HepG2 (cell line): ENCODE results near the gene FGF21. TPM values are rescaled to one million over a fixed set of nuclear protein-coding genes. Genes with fewer than 3 reads are reported as not detected.

Source experiments
- ATAC-seq: fragments of 200-7000 bp; cut with Tn5 transposase; 3 replicates; pipeline ENCODE4 v1.9.1; 2020; ENCODE audit warnings: mild to moderate bottlenecking, moderate library complexity
- BruUV-seq: library from RNA; stranded (reverse); fragments of 400-500 nt; replicated peaks from 2 replicates; lab custom pipeline; 2021; lab: Mats Ljungman, UMichigan
- CTCF ChIA-PET: fragments of 300-600 bp; formaldehyde crosslinking; extraction: SDS; loops from one replicate; lab custom pipeline; 2021; ENCODE audit warnings: low total read pairs, inconsistent platforms, low intra/inter-chr PET ratio; lab: Yijun Ruan, JAX
- POLR2A ChIA-PET: fragments of 350-600 bp; sonication (Branson Sonifier 250); formaldehyde crosslinking; loops from one replicate; lab custom pipeline; 2020; ENCODE audit warnings: antibody characterized with exemption, inconsistent platforms; lab: Yijun Ruan, JAX
- DNase-seq: peaks from one replicate; pipeline ENCODE4 v3.0.0-alpha.2; 2015; ENCODE audit warnings: low spot score
- FAIRE-seq: peaks from 3 replicates; lab custom pipeline; 2011; peaks lifted over from hg19 to GRCh38; lab: Jason Lieb, UNC
- H2AFZ ChIP-seq: one replicate; pipeline ENCODE4 v1.6.1; 2011; ENCODE audit warnings: low read length, inconsistent platforms
- H3K27ac ChIP-seq: fragments of 300-600 bp; 3 replicates; pipeline ENCODE4 v1.8.0; 2011; ENCODE audit warnings: mixed run types, mild to moderate bottlenecking, mixed read lengths, low read length, inconsistent platforms; ENCODE audit not compliant: insufficient read depth; ENCODE audit errors: extremely low read length
- H3K27me3 ChIP-seq, 2 experiments: fragments of 200-600 bp in 1 of 2; 2 replicates in 1 of 2; 3 replicates in 1 of 2; pipeline versions ENCODE4 v1.6.0 to v1.8.0; 2011; ENCODE audit warnings: low read length in 2 of 2, mild to moderate bottlenecking in 2 of 2, moderate library complexity in 2 of 2, inconsistent platforms in 1 of 2; ENCODE audit not compliant: insufficient read depth in 2 of 2, control insufficient read depth in 1 of 2
- H3K36me3 ChIP-seq, 2 experiments: fragments of 200-600 bp in 1 of 2; replicated peaks in 1 of 2; 2 replicates in 1 of 2; 3 replicates in 1 of 2; pipeline versions ENCODE4 v1.5.1 to v1.8.0; 2011; ENCODE audit warnings: low read length in 2 of 2, inconsistent platforms in 1 of 2; ENCODE audit not compliant: insufficient read depth in 2 of 2, control insufficient read depth in 1 of 2
- H3K4me1 ChIP-seq: 2 replicates; pipeline ENCODE4 v1.5.1; 2012; ENCODE audit warnings: low read length, inconsistent platforms; ENCODE audit not compliant: insufficient read depth
- H3K4me2 ChIP-seq: 2 replicates; pipeline ENCODE4 v1.6.0; 2011; ENCODE audit warnings: low read depth, low read length, inconsistent platforms
- H3K4me3 ChIP-seq, 3 experiments: fragments of 200-600 bp in 1 of 3; sonication (generic), shearing (Covaris generic) in 1 of 3; replicated peaks in 1 of 3; 2 replicates each; pipeline ENCODE4 v1.5.1; 2011 to 2016; ENCODE audit warnings: low read length in 3 of 3, inconsistent platforms in 2 of 3, low read depth in 2 of 3, mild to moderate bottlenecking in 2 of 3, control low read depth in 1 of 3, mixed read lengths in 1 of 3; ENCODE audit not compliant: insufficient read depth in 1 of 3
- H3K79me2 ChIP-seq: one replicate; pipeline ENCODE4 v1.6.1; 2011; ENCODE audit warnings: low read length, inconsistent platforms; ENCODE audit not compliant: insufficient read depth
- H3K9ac ChIP-seq: 2 replicates; pipeline ENCODE4 v1.6.0; 2011; ENCODE audit warnings: mild to moderate bottlenecking, low read depth, low read length, inconsistent platforms; ENCODE audit not compliant: insufficient read depth
- H3K9me3 ChIP-seq: 2 replicates; pipeline ENCODE4 v1.5.1; 2012; ENCODE audit warnings: mild to moderate bottlenecking, low read length
- H4K20me1 ChIP-seq: 2 replicates; pipeline ENCODE4 v1.6.0; 2011; ENCODE audit warnings: inconsistent platforms, mild to moderate bottlenecking, low read length, moderate library complexity; ENCODE audit not compliant: insufficient read depth
- CERS6 ChIP-seq: sonication (generic); formaldehyde crosslinking; IDR thresholded peaks from 2 replicates; pipeline ENCODE4 v1.5.0; 2020; ENCODE audit warnings: missing genetic modification reagents
- FOXK2 ChIP-seq: fragments of 450-650 bp; IDR thresholded peaks from 2 replicates; pipeline ENCODE4 v1.6.1; 2016
- JUNB ChIP-seq: sonication (generic); formaldehyde crosslinking; IDR thresholded peaks from 2 replicates; pipeline ENCODE4 v1.8.0; 2022; ENCODE audit warnings: missing genetic modification reagents, mild to moderate bottlenecking, borderline replicate concordance
- NCOA1 ChIP-seq: sonication (generic); formaldehyde crosslinking; IDR thresholded peaks from 2 replicates; pipeline ENCODE4 v1.9.0; 2021; ENCODE audit warnings: missing genetic modification reagents
- NFE2L1 ChIP-seq: sonication (generic); formaldehyde crosslinking; IDR thresholded peaks from 2 replicates; pipeline ENCODE4 v1.4.0; 2020; ENCODE audit warnings: missing genetic modification reagents, mild to moderate bottlenecking, borderline replicate concordance
- SUZ12 ChIP-seq: fragments of 150-350 bp; IDR thresholded peaks from 2 replicates; pipeline ENCODE4 v1.6.1; 2014; ENCODE audit warnings: low read depth, low read length
- TFAP4 ChIP-seq: sonication (generic); IDR thresholded peaks from 2 replicates; pipeline ENCODE4 v1.6.1; 2016; ENCODE audit warnings: low read depth, borderline replicate concordance
- YEATS4 ChIP-seq: sonication (generic); formaldehyde crosslinking; IDR thresholded peaks from 2 replicates; pipeline ENCODE4 v1.4.0; 2020; ENCODE audit warnings: missing genetic modification reagents, borderline replicate concordance
- ZBTB26 ChIP-seq: IDR thresholded peaks from 2 replicates; pipeline ENCODE4 v1.6.1; 2016; ENCODE audit warnings: missing compliant biosample characterization, missing genetic modification reagents, borderline replicate concordance
- ZNF260 ChIP-seq: sonication (generic); formaldehyde crosslinking; IDR thresholded peaks from 2 replicates; pipeline ENCODE4 v1.4.0; 2020; ENCODE audit warnings: missing genetic modification reagents, low read depth, mild to moderate bottlenecking, borderline replicate concordance
- ZNF503 ChIP-seq: sonication (generic); formaldehyde crosslinking; IDR thresholded peaks from 2 replicates; pipeline ENCODE4 v1.4.0; 2020; ENCODE audit warnings: missing genetic modification reagents
- ZNF512 ChIP-seq: sonication (generic); formaldehyde crosslinking; IDR thresholded peaks from 2 replicates; pipeline ENCODE4 v1.4.0; 2020; ENCODE audit warnings: mild to moderate bottlenecking, missing genetic modification reagents
- ZNF598 ChIP-seq: sonication (generic); formaldehyde crosslinking; IDR thresholded peaks from 2 replicates; pipeline ENCODE4 v1.5.1; 2020; ENCODE audit warnings: mild to moderate bottlenecking, missing genetic modification reagents, borderline replicate concordance
- ZNF766 ChIP-seq: sonication (generic); formaldehyde crosslinking; IDR thresholded peaks from 2 replicates; pipeline ENCODE4 v1.5.0; 2020; ENCODE audit warnings: missing genetic modification reagents, borderline replicate concordance
- ZNF773 ChIP-seq: sonication (generic); formaldehyde crosslinking; IDR thresholded peaks from 2 replicates; pipeline ENCODE4 v1.4.0; 2020; ENCODE audit warnings: missing genetic modification reagents, borderline replicate concordance
- ZNF850 ChIP-seq: sonication (generic); formaldehyde crosslinking; conservative IDR thresholded peaks from 2 replicates; pipeline ENCODE4 v1.9.0; 2021; ENCODE audit warnings: mild to moderate bottlenecking, missing genetic modification reagents
- WGBS: methylation state at CpG from one replicate; pipeline ENCODE4 v1.1.6; 2017; ENCODE audit warnings: low lambda C conversion rate; 5-methylcytosine and 5-hydroxymethylcytosine counted together
- in situ Hi-C: cut with HindIII; loops from 2 replicates; pipeline ENCODE4 v1.10.0; 2017; ENCODE audit warnings: low pct_unique_long_range_greater_than_20kb; ENCODE audit not compliant: extremely low pct_ligation_motif_present
- intact Hi-C: fragments of 100-400 bp; cut with micrococcal nuclease; formaldehyde crosslinking; loops from one replicate; pipeline ENCODE4 v1.10.0; 2022; ENCODE audit not compliant: unreplicated experiment
- polyA plus RNA-seq, 8 experiments: library from polyadenylated mRNA; depleted of rRNA in 3 of 8; stranded (reverse) in 7 of 8; unstranded in 1 of 8; fragments of >200 nt; fragmentation: Illumina TruSeq in 4 of 8; extraction: Trizol in 4 of 8; gene quantifications; 2 replicates each; pipeline versions ENCODE4 v1.2.1 to v1.2.3, GENCODE V29; 2011 to 2016; ENCODE audit warnings: low read depth in 4 of 8, missing spikeins in 1 of 8, mixed read lengths in 1 of 8; ENCODE audit not compliant: insufficient read depth in 1 of 8
- total RNA-seq, 5 experiments: library from RNA; depleted of rRNA; stranded (reverse); fragments of >200 nt; fragmentation: Illumina TruSeq; extraction: Trizol; gene quantifications; 2 replicates each; pipeline ENCODE4 v1.2.3, GENCODE V29; 2016; ENCODE audit warnings: low read depth in 1 of 5

FGF21 gene
- total and polyA plus RNA-seq, 2 of the 13 experiments (the other 11 are each of a cell fraction or from before 2014, with no cell fraction given): 0.17 TPM; not detected in 1

GRCh38 chr19:48777720-48778119 is 22.4 kb downstream of the FGF21 start:
- Histone ChIP-seq H4K20me1 (no peaks in the 10 kb centered on the region), H3K4me2 (no peak overlapping the region), H3K27me3 (no peaks in the 10 kb centered on the region; a peak in 1 of 5 replicates), H3K4me1 (peaks cover 61% of the 10 kb centered on the region), H3K9ac (no peak overlapping the region), H2AFZ (no peak overlapping the region), H3K9me3 (no peaks in the 10 kb centered on the region), H3K27ac (no peak overlapping the region), H3K4me3 (no peak overlapping the region), H3K36me3 (no peaks in the 10 kb centered on the region), H3K79me2 (no peaks in the 10 kb centered on the region)
- no peak for FAIRE-seq
- POLR2A ChIA-PET: no interaction called here
- WGBS: 93% methylated on average over 3 of the region's 12 CpGs
- in situ Hi-C loops (no loop called here), intact Hi-C loops (no loop called here)
- ATAC-seq: no peak
- no peak for TF ChIP-seq CERS6 (CRISPR knock-in tag)
- no peak for TF ChIP-seq ZBTB26 (CRISPR knock-in tag)
- TF ChIP-seq TFAP4: no peak
- no peak for TF ChIP-seq ZNF773 (CRISPR knock-in tag)
- no peak for TF ChIP-seq ZNF512
- TF ChIP-seq FOXK2: no peak
- no peak for TF ChIP-seq ZNF598 (CRISPR knock-in tag)
- no peak for TF ChIP-seq ZNF260 (CRISPR knock-in tag)
- TF ChIP-seq JUNB (CRISPR knock-in tag): no peak
- TF ChIP-seq SUZ12: no peak
- no peak for TF ChIP-seq NFE2L1
- TF ChIP-seq YEATS4 (CRISPR knock-in tag): no peak
- TF ChIP-seq ZNF503 (CRISPR knock-in tag): no peak
- TF ChIP-seq ZNF850: no peak
- no peak for TF ChIP-seq ZNF766 (CRISPR knock-in tag)
- no peak for TF ChIP-seq NCOA1 (CRISPR knock-in tag)
- CTCF ChIA-PET: no interaction called here
- no peak for DNase-seq
- BruUV-seq: no TSS peak
